GM23248 (cell line): ENCODE data around the gene SPSB4.

Experiments
- EZH2 ChIP-seq: fragments of 200-600 bp; sonication (generic); IDR thresholded peaks from 2 replicates; pipeline ENCODE4 v1.6.1; 2018; ENCODE audit warnings: antibody characterized with exemption, mild to moderate bottlenecking; ENCODE audit not compliant: insufficient read depth, poor library complexity, severe bottlenecking
- EZH2phosphoT487 ChIP-seq: fragments of 200-600 bp; sonication (generic); IDR thresholded peaks from 2 replicates; pipeline ENCODE4 v1.6.1; 2018; ENCODE audit warnings: antibody characterized with exemption, moderate library complexity, mild to moderate bottlenecking, low read depth; ENCODE audit not compliant: insufficient read depth

GRCh38 chr3:141060327-141060726 lies 9.2 kb downstream of the SPSB4 start:
- no peak for TF ChIP-seq EZH2phosphoT487
- no peak for TF ChIP-seq EZH2
